ENCODE measurements around the gene FBXW8.

The FBXW8 gene

DNA sequence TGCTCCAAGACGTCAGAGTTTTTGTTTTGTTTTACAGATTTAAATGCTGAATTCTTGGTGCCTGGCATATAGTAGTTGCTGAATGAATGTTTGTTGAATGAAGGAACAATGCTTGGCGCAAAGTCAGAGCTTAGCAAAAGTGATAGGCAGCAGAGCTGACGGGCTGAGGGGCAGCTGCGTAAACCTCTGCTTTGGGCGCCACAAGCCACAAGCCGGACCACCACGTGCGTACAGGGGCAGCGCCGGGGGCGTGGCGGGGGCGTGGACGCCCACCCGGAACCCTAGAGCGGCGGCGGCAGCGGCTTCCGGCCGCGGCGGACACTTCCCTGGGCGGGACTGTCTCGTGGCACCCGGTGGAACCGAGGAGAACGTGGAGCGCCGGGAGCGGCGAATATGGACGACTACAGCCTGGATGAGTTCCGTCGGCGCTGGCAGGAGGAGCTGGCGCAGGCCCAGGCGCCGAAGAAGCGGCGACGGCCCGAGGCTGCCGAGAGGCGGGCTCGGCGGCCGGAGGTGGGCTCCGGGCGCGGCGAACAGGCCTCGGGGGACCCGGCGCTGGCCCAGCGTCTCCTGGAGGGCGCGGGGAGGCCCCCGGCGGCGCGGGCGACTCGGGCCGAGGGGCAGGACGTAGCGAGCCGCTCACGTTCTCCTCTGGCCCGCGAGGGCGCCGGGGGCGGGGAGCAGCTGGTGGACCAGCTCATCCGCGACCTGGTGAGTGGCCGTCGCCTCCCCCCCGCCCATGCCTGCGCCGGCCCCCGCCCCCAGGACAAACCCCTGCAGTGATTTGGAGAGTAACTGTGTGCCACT lies at the start of gene FBXW8:
Gene FBXW8, plus strand, starts transcription at position 306 of the 807 bp plus-strand sequence. Its CDS starts 88 bp downstream, at position 394.
- DNase-seq (ENCODE audit: low read depth in 1 of 2, low spot score in 1 of 2): peak; percentile 16 to 52

DNA sequence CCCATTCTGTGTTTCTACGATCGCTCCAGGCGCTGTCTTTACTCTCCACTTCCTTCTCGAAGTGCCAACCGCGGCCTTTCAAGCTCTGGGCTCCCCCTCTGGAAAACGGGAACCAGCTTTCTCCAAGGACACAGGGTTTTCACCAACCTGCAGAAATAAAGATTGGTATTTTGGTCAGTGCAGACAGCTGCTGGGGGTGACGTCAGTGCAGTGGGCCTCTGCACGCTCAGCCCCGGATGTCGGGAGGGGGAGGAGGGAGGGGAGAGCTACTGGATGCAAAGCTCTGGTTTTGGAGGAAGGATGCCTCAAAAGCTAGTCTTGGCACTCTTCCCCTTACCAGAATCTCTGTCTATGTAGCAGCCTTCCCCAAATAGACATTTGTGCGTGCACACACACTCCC lies 49.4 kb upstream of the FBXW8 start:
- no peak for DNase-seq (ENCODE audit: low read depth in 1 of 2, low spot score in 1 of 2)

- DNase-seq (ENCODE audit: low read depth in 1 of 2, low spot score in 1 of 2): no peak
These were observed 48.6 kb upstream of the FBXW8 start for GRCh38 chr12:116862167-116862566.

GRCh38 chr12:116863275-116863767 lies 47.4 kb upstream of the FBXW8 start:
- no peak for DNase-seq (ENCODE audit: low read depth in 1 of 2, low spot score in 1 of 2)

- no peak for DNase-seq (ENCODE audit: low read depth in 1 of 2, low spot score in 1 of 2)
These were observed 46.2 kb upstream of the FBXW8 start for GRCh38 chr12:116864371-116865160.

DNA sequence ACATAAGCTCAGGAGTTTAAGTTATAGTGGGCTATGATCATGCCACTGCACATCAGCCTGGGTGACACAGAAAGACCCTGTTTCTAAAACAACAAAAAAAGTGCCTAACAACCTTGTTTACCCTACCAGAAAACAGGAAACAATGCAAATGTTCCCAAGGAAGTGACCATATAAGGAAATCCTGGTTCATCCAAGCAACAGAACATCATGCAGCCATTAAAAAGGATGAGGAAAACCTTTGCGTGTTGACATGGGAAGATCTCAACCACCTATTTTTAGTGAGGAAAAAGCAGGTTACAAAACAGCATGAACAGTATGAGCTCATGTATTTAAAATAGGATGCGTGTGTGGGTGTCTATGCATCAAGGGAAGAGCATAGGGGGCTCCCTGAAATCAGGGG lies 43.2 kb upstream of the FBXW8 start:
- DNase-seq (ENCODE audit: low read depth in 1 of 2, low spot score in 1 of 2): no peak

DNA sequence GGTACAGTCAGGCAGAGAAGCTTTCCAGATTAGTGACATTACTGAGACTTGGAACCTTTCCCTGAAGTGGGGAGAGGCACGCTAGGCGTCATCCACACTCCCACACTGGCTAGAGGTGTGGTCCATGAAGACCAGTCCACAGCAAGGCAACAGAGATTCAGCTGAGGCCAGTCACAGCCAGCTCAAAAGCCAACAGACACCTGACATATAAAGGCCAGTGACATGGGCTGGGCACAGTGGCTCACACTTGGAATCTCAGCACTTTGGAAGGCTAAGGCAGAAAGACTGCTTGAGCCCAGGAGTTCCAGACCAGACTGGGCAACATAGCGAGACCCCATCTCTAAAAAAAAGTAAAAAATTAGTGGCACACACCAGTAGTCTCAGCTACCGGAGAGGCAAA lies 40.4 kb upstream of the FBXW8 start:
- no peak for DNase-seq (ENCODE audit: low read depth in 1 of 2, low spot score in 1 of 2)

GRCh38 chr12:116874324-116874995 lies 36.3 kb upstream of the FBXW8 start:
- no peak for DNase-seq (ENCODE audit: low read depth in 1 of 2, low spot score in 1 of 2)

GRCh38 chr12:116876151-116876869 lies 34.4 kb upstream of the FBXW8 start:
- no peak for DNase-seq (ENCODE audit: low read depth in 1 of 2, low spot score in 1 of 2)

- DNase-seq (ENCODE audit: low read depth in 1 of 2, low spot score in 1 of 2): no peak
These were observed 31.9 kb upstream of the FBXW8 start for GRCh38 chr12:116878567-116879508.

- no peak for DNase-seq (ENCODE audit: low read depth in 1 of 2, low spot score in 1 of 2)
These were observed 31.1 kb upstream of the FBXW8 start for GRCh38 chr12:116879509-116880212.

DNA sequence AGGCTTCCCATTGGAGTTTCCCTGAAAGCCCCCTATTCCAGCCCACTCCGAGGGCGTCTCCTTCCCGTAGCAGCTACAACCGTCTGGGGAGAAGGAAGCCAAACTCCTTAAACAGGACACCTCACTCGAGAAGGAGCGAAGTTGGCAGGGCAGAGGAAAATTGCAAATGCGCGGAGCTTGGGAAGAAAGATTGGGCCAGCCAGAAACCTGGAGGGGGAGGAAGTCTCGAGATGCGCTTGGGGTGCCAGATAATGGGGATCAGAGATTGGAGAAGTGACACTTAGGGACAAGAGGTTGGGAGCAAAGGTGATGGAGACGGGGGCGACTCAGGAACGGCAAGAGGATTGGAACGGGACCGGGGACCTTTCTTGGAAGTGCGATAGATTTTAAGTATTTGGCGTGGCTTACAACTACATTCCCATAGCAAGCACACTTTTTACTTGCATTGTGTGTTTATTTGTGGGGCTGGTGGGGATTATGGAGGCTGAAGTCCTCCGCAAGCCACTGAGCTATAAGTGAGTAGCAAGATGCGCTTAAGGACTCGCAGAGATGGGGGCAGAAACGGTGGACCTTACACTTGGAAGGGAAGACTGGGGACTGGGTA lies 30.4 kb upstream of the FBXW8 start:
- DNase-seq (ENCODE audit: low read depth in 1 of 2, low spot score in 1 of 2): no peak

- no peak for DNase-seq (ENCODE audit: low read depth in 1 of 2, low spot score in 1 of 2)
These were observed 29.9 kb upstream of the FBXW8 start for GRCh38 chr12:116880817-116881324.

DNA sequence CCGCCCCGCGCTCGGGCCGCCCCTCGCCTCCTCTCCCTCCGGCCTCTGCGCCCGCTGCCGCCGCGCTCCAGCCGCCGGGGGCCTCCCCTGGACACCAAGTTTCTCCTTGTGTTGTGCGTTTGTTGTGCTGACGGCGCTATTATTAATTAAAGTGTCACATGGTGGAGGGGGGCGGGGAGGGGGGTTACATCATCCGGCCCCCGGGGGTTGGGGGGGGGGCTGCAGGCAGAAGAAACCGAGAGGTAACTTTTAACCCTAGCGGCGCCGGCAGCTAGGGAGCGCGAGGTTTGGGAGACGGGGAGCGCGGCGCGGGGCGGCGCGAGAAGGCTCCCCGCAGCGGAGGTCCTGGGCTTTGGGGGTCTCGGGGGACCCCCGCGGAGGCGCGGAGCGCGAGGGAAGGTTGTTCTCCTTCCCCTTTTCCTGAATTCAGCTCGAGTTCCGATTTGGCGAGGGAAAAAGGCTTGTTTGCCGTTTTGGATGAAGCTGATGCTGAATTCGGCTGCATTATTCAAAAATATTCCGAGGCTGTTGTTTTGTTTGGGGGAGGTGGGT lies 29.3 kb upstream of the FBXW8 start, which contains the start of gene HRK:
Gene HRK, minus strand, starts transcription at position 117 of the 552 bp plus-strand sequence. CDS start 134 bp downstream, outside the sequence.
- DNase-seq (ENCODE audit: low read depth in 1 of 2, low spot score in 1 of 2): no peak

GRCh38 chr12:116881877-116882507 lies 28.8 kb upstream of the FBXW8 start:
- no peak for DNase-seq (ENCODE audit: low read depth in 1 of 2, low spot score in 1 of 2)

GRCh38 chr12:116882742-116883141 lies 28.0 kb upstream of the FBXW8 start:
- no peak for DNase-seq (ENCODE audit: low read depth in 1 of 2, low spot score in 1 of 2)

GRCh38 chr12:116884871-116885270 lies 25.9 kb upstream of the FBXW8 start:
- DNase-seq (ENCODE audit: low read depth in 1 of 2, low spot score in 1 of 2): no peak

DNA sequence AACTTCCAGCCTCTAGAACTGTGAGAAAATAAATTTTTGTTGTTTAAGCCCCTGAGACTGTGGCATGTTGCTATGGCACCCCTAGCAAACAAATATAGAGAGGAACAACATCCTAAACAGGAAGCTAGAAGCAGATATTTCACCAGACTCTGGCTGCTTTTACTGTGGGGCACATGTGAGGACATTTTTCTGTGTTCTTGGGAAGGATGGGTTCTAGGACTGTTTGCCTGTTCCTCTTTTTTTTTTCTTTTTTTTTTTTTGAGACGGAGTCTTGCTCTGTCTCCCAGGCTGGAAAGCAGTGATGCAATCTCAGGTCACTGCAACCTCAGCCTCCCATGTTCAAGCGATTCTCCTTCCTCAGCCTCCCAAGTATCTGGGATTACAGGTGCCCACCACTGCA lies 25.3 kb upstream of the FBXW8 start:
- no peak for DNase-seq (ENCODE audit: low read depth in 1 of 2, low spot score in 1 of 2)

All from activated T-helper 1 cell treated with anti-CD3 and anti-CD28 coated beads, Interleukin-2, amount 50 U/mL, for 16 hours (primary cell).